ENCODE data around the gene MYO10.
"Not testable (repeated sequence)": the region's sequence is repeated elsewhere in the genome, so short reads cannot be mapped to it uniquely, and the experiment has no call there.

GRCh38 chr5:16718036-16718435 is 218.1 kb downstream of the MYO10 start:
- not testable (repeated sequence) for TF ChIP-seq ZFP3 (CRISPR knock-in tag; IDR thresholded peaks at IDR 0.05); ISL1 (CRISPR knock-in tag; IDR thresholded peaks at IDR 0.05); CREB5 (CRISPR knock-in tag; IDR thresholded peaks at IDR 0.05; ENCODE audit: low read depth); TOX (CRISPR knock-in tag; IDR thresholded peaks at IDR 0.05; ENCODE audit: borderline replicate concordance); ZFP30 (CRISPR knock-in tag; IDR thresholded peaks at IDR 0.05)
- TF ChIP-seq, protein P1, sequence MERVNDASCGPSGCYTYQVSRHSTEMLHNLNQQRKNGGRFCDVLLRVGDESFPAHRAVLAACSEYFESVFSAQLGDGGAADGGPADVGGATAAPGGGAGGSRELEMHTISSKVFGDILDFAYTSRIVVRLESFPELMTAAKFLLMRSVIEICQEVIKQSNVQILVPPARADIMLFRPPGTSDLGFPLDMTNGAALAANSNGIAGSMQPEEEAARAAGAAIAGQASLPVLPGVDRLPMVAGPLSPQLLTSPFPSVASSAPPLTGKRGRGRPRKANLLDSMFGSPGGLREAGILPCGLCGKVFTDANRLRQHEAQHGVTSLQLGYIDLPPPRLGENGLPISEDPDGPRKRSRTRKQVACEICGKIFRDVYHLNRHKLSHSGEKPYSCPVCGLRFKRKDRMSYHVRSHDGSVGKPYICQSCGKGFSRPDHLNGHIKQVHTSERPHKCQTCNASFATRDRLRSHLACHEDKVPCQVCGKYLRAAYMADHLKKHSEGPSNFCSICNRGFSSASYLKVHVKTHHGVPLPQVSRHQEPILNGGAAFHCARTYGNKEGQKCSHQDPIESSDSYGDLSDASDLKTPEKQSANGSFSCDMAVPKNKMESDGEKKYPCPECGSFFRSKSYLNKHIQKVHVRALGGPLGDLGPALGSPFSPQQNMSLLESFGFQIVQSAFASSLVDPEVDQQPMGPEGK (CRISPR knock-in tag; IDR thresholded peaks at IDR 0.05; ENCODE audit: borderline replicate concordance) = not testable (repeated sequence)
